ENCODE measurements around the gene HACL1. TPM values are rescaled to one million over a fixed set of nuclear protein-coding genes. Genes with fewer than 3 reads are reported as not detected.

Gene HACL1
- polyA plus RNA-seq, 1 donor (not counting 4 experiments of a cell fraction or from before 2014, with no cell fraction given) = 23.1 TPM

DNA sequence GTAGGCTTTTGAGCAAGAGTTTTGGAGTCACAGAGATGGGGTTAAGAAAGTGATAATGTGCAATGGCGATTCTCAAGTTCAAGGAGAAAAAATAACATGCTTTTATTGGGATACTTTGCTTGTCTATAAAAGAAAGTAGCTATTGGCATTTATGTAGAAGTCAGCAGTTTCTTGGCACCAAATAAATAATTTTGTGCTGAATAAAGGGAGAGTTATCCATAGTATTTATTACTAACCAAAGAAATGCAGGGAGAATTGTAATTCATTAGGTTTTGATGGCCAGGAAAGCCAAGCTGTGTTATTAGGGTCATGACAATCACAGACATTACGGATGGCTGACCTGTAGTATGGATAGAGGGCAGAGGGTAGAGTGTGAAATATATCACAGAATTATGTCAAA, 33.3 kb upstream of the HACL1 start:
- dilution Hi-C loops (cut with MboI; ENCODE audit: extremely low pct_ligation_motif_present, low sequenced_read_pairs) = no loop called here
- H3K9ac ChIP-seq (ENCODE audit: control insufficient read depth, extremely low read depth, insufficient read depth, low read length) = no peak overlapping the region
- H3K9me1 ChIP-seq (ENCODE audit: control insufficient read depth, extremely low read depth, insufficient read depth, low read length) = no peaks in the 10 kb centered on the region
- H3K9me3 ChIP-seq (ENCODE audit: control insufficient read depth, low read depth, low read length) = no peaks in the 10 kb centered on the region
- no peaks in the 10 kb centered on the region for H3K79me2 ChIP-seq (ENCODE audit: control insufficient read depth, insufficient read depth, low read length)
- FAIRE-seq (no peak), DNase-seq (ENCODE audit: low read depth, low spot score) (no peak)
- no peaks in the 10 kb centered on the region for H3K36me3 ChIP-seq (ENCODE audit: control insufficient read depth in 2 of 2, extremely low read depth in 1 of 2, insufficient read depth in 2 of 2, low read length in 2 of 2)
- H3K4me2 ChIP-seq (ENCODE audit: control insufficient read depth, extremely low read depth, insufficient read depth, low read depth, low read length) = no peak overlapping the region
- no peak for TF ChIP-seq EZH2 (IDR thresholded peaks at IDR 0.05; ENCODE audit: low read length)
- TF ChIP-seq, protein P1, sequence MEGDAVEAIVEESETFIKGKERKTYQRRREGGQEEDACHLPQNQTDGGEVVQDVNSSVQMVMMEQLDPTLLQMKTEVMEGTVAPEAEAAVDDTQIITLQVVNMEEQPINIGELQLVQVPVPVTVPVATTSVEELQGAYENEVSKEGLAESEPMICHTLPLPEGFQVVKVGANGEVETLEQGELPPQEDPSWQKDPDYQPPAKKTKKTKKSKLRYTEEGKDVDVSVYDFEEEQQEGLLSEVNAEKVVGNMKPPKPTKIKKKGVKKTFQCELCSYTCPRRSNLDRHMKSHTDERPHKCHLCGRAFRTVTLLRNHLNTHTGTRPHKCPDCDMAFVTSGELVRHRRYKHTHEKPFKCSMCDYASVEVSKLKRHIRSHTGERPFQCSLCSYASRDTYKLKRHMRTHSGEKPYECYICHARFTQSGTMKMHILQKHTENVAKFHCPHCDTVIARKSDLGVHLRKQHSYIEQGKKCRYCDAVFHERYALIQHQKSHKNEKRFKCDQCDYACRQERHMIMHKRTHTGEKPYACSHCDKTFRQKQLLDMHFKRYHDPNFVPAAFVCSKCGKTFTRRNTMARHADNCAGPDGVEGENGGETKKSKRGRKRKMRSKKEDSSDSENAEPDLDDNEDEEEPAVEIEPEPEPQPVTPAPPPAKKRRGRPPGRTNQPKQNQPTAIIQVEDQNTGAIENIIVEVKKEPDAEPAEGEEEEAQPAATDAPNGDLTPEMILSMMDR (optimal IDR thresholded peaks at IDR 0.05 in 1 of 3, IDR thresholded peaks at IDR 0.05 in 1 of 3, conservative IDR thresholded peaks at IDR 0.05 in 1 of 3; ENCODE audit: extremely low read depth in 1 of 3, insufficient read depth in 2 of 3, low read length in 3 of 3) = no peak
- H3K27me3 ChIP-seq (ENCODE audit: control insufficient read depth, extremely low read depth, insufficient read depth, low read length) = no peaks in the 10 kb centered on the region
- H3K27ac ChIP-seq (ENCODE audit: control insufficient read depth, insufficient read depth, low read length) = no peak overlapping the region
- H3K4me3 ChIP-seq (ENCODE audit: control insufficient read depth in 2 of 3, extremely low read depth in 1 of 3, insufficient read depth in 2 of 3, low read depth in 1 of 3, low read length in 3 of 3) = no peak overlapping the region
- no peak overlapping the region for H2AFZ ChIP-seq (ENCODE audit: control insufficient read depth, low read length)
- H4K20me1 ChIP-seq (ENCODE audit: control insufficient read depth, extremely low read depth, insufficient read depth, low read length) = no peaks in the 10 kb centered on the region
- H3K4me1 ChIP-seq (ENCODE audit: control insufficient read depth, extremely low read depth, insufficient read depth, low read length) = peaks cover 35% of the 10 kb centered on the region

DNA sequence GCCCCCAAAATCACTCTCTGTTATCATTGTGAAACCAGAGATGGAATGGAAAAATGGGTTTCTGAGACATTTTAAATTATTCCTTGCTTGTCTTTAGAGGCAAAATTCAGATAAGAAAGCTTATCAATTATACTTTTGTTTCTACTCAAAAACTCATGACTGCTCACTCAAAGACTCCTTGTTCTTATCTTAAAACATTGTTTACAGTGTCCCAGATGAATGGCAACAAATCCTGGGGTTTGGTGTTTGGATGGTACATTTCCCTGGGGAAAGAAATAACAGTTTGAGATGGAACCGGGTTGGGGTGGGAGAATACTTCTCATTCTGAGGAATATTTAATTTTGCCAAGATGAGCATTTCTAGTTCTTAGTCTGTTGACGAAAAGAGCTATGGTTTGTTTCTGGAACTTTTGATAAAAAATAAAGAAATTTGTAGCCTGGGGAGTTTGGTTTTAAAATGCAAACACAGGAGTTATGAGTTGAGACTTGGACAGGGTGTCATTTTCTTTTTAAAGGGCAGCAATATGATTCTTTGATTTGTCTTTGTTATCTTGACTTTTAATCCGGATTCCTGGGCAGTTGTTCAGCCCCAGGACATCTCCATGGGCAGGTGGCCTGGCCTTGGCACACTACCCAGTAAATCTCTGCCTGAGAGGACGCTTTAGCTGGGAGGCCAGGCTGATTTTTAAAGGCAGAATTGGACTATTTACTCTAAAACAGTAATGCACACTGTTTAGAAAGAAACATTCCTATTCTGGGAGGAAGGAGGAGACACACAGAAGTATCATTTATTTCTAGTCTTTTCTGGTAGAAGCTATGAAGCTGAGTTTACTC, 32.6 kb upstream of the HACL1 start:
- H2AFZ ChIP-seq (ENCODE audit: control insufficient read depth, low read length) = no peak overlapping the region
- H3K36me3 ChIP-seq (ENCODE audit: control insufficient read depth in 2 of 2, extremely low read depth in 1 of 2, insufficient read depth in 2 of 2, low read length in 2 of 2) = no peaks in the 10 kb centered on the region
- dilution Hi-C loops (cut with MboI; ENCODE audit: extremely low pct_ligation_motif_present, low sequenced_read_pairs) = no loop called here
- peaks cover 35% of the 10 kb centered on the region for H3K4me1 ChIP-seq (ENCODE audit: control insufficient read depth, extremely low read depth, insufficient read depth, low read length)
- no peaks in the 10 kb centered on the region for H4K20me1 ChIP-seq (ENCODE audit: control insufficient read depth, extremely low read depth, insufficient read depth, low read length)
- no peak overlapping the region for H3K4me3 ChIP-seq (ENCODE audit: control insufficient read depth in 2 of 3, extremely low read depth in 1 of 3, insufficient read depth in 2 of 3, low read depth in 1 of 3, low read length in 3 of 3)
- no peak overlapping the region for H3K27ac ChIP-seq (ENCODE audit: control insufficient read depth, insufficient read depth, low read length)
- H3K27me3 ChIP-seq (ENCODE audit: control insufficient read depth, extremely low read depth, insufficient read depth, low read length) = no peaks in the 10 kb centered on the region
- DNase-seq (ENCODE audit: low read depth, low spot score) (no peak), FAIRE-seq (no peak)
- no peaks in the 10 kb centered on the region for H3K9me3 ChIP-seq (ENCODE audit: control insufficient read depth, low read depth, low read length)
- H3K9ac ChIP-seq (ENCODE audit: control insufficient read depth, extremely low read depth, insufficient read depth, low read length) = no peak overlapping the region
- TF ChIP-seq EZH2 (IDR thresholded peaks at IDR 0.05; ENCODE audit: low read length) = no peak
- TF ChIP-seq, protein P1 (optimal IDR thresholded peaks at IDR 0.05 in 1 of 3, IDR thresholded peaks at IDR 0.05 in 1 of 3, conservative IDR thresholded peaks at IDR 0.05 in 1 of 3; ENCODE audit: extremely low read depth in 1 of 3, insufficient read depth in 2 of 3, low read length in 3 of 3) = no peak
- H3K9me1 ChIP-seq (ENCODE audit: control insufficient read depth, extremely low read depth, insufficient read depth, low read length) = no peaks in the 10 kb centered on the region
- no peak overlapping the region for H3K4me2 ChIP-seq (ENCODE audit: control insufficient read depth, extremely low read depth, insufficient read depth, low read depth, low read length)
- H3K79me2 ChIP-seq (ENCODE audit: control insufficient read depth, insufficient read depth, low read length) = no peaks in the 10 kb centered on the region
